GM19023 (cell line): ENCODE measurements around the gene ATOH8.

ENCODE experiments used
- ATAC-seq: cut with Tn5 transposase; IDR thresholded peaks from one replicate; pipeline ENCODE4 v1.9.1; 2021; ENCODE audit warnings: mild to moderate bottlenecking, moderate library complexity; ENCODE audit not compliant: unreplicated experiment

The ATOH8 gene

GRCh38 chr2:85796341-85797262, 42.8 kb downstream of the ATOH8 start:
- no peak for ATAC-seq

GRCh38 chr2:85797263-85797660, 43.5 kb downstream of the ATOH8 start:
- ATAC-seq: no peak

DNA sequence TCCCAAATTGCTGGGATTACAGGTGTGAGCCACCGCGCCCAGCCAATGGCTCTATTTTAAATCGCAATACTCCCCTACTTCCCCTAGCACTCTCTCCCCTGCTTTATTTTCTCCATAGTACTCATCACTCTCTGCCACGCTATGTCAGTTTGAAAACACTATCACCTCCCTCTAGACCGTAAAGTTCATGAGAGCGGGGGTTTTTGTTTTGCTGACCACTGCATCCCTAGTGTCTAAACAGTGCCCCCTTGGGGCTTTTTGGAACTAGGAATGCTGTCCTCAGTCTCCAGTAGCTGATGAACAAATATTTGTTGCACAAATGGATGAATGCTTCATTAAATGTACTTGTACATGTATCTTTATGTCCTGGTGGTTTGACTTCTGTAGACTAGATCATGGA, 44.1 kb downstream of the ATOH8 start:
- ATAC-seq: no peak

DNA sequence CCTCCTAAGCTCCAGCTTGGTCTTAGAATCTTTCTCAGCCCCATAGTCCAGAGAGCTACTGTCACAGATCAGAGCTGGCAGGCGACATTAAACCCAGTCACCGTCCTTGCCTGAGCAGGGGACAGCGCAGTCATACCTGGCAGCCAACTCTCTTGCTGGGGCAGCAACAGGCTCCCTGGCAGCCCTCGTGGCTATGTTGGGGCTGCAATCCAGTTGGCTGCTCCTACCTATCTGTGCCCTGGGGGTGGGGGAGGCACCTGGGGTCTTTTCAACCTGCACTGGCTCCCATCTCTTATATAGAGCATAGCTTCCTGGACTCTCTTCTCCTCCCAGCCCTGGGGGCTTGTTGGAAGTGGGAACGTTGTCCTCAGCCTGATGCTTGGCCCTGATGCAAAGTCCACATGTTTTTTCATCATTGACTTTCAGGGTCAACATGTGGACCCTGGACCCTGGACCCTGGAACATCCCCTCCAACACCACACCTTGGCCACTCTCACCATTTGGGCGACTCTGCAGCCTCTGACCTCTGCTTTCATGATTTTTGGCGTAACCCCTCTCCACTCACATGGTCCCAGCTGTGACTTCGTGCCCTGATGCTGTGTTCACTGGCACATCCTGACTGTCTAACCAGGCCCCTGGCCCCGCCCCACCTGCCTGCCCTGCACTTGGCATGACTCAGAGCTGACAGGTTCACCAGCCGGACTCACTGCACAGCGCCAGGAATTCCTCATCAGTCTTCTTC, 45.6 kb downstream of the ATOH8 start:
- no peak for ATAC-seq

GRCh38 chr2:85800586-85800985, 46.8 kb downstream of the ATOH8 start:
- ATAC-seq: no peak

DNA sequence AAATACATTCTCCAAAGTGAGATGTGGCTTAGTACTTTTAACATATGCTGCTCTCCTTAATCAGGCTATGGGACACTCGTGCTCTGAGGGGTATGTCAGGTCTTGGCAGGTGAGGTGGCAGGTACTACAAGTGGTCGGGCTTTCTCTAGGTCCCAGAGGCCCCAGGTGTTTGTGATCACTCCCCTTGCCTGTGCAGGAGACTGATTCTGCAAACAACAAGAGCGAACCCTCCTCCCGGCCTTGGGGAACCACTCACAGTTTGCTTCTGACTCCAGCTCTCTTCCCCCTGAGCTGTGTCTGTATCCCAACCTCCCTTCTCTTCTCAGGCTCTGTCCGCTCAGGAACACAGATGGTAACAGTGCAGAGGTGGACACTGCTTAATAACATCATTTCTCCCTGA, 48.1 kb downstream of the ATOH8 start:
- ATAC-seq: no peak

- ATAC-seq: no peak
Observed at GRCh38 chr2:85802354-85803103, 48.7 kb downstream of the ATOH8 start.

GRCh38 chr2:85803704-85804425, 50.1 kb downstream of the ATOH8 start:
- no peak for ATAC-seq

DNA sequence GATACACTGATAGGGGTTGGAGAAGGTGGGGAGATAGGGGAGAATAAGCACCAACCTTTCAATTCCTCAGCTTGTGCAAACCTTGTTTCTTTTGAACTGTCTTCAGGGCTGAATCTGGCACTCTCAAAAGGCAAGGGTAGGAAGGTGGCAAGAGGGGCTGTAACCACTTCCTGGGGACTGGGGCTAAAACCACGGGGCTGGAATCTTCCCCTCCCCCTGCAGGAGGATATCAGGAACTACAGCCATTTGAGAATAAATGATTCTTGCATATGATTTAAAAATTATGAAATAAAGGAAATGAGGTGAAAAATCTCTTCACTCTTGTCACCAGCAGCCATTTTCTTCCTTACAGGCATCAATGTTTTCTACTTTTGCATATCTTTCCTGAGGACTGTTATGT, 50.8 kb downstream of the ATOH8 start:
- ATAC-seq: no peak

GRCh38 chr2:85806358-85807118, 52.7 kb downstream of the ATOH8 start:
- no peak for ATAC-seq

DNA sequence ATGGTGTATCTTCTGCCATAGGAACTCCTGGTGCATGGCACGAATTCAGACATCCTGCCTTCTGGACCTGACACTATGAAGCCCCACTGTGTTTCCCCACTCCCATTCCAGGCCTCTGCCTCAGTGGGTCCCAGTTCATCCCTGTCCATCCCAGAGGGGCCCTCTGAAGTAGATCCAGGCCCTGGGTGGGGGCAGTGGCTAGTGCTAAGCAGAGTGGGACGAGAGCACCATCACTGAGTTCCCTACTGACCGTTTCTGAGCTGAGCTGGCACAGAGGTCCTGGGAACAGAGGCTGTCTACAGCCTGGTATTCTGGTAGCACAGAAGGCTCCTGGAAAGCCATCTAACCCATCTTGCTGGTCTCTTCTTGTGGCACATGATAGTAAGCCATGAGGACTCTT, 54.0 kb downstream of the ATOH8 start:
- no peak for ATAC-seq

DNA sequence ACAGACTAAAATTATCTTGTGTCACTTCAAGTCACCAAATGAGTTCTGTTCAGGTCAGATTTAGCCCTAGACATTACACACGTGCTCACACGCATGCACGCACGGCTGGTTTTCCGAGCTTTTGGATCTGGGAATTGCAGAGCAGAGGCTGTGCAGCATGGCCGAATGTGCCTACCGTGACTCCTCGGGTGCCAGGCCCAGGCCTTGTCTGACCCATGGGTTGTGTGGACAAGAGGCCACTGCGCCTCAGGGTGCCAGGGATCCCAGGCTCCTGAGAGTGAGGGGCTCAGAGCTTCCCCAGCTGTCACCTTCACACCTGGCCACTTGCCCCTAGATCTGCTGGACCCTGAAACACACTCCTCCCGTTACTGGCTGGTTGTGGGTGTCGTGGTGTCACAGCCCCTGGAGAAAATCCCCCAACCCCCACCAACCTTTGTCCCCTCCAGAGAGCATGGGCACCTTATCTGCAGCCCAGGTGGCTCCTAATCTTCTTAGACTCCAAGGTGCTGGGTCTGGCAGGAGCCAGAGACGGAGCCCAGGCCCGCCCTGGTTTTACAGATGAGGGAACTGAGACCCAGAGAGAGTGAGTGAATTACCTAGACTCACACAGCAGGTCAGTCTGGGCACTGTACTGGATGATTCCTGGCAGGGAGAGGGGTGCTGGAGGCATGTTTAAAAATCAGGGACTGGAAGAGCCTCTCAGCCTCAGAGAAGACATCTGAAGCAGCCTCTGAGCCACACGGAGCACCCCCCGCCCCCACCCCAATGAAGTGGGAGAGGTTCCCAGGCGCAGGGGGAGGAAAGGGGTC, 56.8 kb downstream of the ATOH8 start:
- no peak for ATAC-seq

DNA sequence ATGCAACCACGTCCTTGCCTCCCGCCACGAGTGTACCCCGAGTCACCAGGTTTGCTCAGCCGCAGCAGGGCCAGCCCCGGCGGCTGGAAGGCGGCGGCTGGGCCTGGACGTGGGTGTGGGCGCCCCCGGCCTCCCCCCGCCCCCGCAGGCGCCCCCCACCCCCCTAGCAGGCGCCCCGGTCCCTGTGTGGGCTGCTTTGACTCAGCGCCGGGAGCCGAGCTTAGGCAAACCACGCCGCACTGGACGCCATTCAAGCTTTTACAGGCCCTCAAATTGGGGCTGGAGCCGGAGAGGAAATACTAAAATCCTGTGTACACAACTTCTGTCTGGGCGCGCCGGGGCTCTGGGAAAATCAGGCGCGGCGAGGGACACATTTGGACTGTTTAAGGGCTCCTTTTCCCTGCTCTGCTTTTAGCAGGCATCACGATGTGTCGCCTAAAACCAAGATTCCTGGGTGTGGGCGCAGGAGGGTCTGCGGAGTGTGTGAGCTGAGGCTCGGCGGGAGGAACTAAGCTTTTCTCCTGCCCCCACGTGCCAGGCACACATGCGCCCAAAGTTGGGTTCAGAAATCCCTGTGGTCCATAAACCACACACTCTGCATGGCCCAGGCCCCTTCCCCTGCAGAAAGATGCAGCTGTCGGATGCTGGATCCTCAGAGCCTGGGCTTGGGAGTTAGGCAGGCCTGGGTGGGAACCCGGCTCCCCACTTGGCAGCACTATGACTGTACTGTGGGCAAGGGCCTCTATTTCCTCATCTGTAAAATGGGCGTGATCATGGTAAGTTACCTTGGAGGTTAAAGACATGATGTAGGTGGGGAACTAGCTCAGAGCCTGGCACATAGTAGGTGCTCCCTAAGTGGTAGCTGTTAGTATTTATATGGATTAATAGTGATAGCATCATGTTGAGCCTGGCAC, 57.6 kb downstream of the ATOH8 start:
- no peak for ATAC-seq

DNA sequence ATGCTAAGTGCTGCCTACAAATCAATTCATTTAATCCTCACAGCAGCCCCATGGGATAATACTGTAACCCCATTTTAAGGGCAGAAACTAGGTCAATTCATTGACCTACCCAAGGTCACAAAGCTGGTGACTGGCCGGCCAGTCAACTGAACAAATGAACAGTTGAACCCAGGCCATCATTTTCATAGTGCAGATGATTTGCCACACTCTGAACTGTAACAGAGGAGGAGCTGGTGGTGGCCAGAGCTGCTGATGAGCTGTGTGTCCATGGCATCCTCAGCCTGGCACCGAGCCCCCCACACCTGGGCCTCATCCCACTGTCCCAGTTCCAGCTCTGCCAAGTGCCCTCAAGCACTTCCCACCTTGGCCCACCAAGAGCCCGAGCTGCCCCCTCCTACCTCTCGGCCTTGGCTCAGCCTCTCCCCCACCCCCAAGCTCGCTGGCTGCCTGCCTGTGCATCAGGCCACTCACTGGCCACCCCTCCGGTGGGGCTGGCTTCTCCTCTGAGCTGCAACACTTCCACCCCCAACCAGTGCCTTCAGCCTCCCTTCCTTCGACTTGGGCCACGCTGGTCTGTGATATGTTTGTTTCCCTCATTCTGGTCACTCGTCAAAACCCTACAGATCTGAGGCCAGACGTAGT, 58.4 kb downstream of the ATOH8 start:
- no peak for ATAC-seq

GRCh38 chr2:85813211-85813981, 59.6 kb downstream of the ATOH8 start:
- ATAC-seq: no peak

DNA sequence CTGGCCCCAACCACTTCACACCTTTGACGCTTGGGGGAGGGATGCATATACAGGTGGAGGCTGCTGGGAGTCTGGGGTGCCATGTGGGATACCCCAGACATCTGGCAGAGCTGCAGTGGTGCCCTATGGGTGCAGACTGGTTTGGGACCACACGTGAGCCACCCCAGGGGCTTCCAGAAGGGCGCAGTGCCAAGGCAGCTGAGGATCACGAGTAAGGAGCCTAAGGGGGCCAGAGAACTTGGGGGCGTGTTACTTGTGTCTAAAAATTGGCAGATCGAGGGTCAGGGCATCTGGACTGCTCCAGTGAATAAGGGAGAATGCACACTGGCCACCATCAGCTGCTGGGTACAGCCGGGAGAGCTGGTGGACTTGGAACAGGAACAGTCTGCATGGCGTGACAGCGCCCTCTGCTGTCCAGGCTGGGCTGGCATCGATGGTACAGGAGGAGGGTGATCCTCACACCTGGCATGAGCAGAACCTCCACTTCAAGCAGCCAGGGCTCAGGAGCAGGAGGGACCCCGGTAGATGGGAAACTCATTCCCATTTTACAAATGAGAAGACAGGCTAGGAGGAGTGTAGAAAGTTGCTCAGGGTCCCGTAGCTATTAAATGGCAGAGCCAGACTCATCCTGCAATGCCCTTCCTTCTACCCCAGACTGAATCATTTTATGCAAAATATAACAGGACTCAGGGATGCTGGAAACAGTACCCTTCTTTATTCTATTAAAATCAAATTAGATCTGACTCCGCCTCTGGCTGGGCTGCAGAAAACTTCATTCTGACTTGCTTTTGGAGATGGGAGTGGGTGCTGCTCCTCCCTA, 60.4 kb downstream of the ATOH8 start:
- peak; percentile 74 for ATAC-seq
